GM23338 (cell line): ENCODE measurements around the gene TMED9. TPM values are rescaled to one million over a fixed set of nuclear protein-coding genes. Genes with fewer than 3 reads are reported as not detected.

Experiments
- ATAC-seq: fragments of 200-7000 bp; cut with Tn5 transposase; 3 replicates; pipeline ENCODE4 v1.9.1; 2020
- DNase-seq: peaks from one replicate; pipeline ENCODE4 v3.0.0-alpha.2; 2015; ENCODE audit warnings: low spot score
- H2AFZ ChIP-seq: fragments of 200-600 bp; sonication (generic); 2 replicates; pipeline ENCODE4 v1.8.0; 2016; ENCODE audit warnings: antibody characterized with exemption, mild to moderate bottlenecking, moderate library complexity
- H3F3A ChIP-seq: fragments of 200-600 bp; sonication (generic); replicated peaks from 2 replicates; pipeline ENCODE4 v1.8.0; 2017; ENCODE audit warnings: antibody characterized with exemption, mixed run types, low read depth
- H3K27ac ChIP-seq: fragments of 200-600 bp; sonication (generic); 2 replicates; pipeline ENCODE4 v1.6.1; 2016; ENCODE audit warnings: low read depth
- H3K27me3 ChIP-seq: fragments of 200-600 bp; sonication (generic); 2 replicates; pipeline ENCODE4 v1.8.0; 2016; ENCODE audit warnings: mild to moderate bottlenecking, mixed run types, moderate library complexity; ENCODE audit not compliant: insufficient read depth
- H3K36me3 ChIP-seq: fragments of 200-600 bp; sonication (generic); 2 replicates; pipeline ENCODE4 v1.8.0; 2016; ENCODE audit warnings: mild to moderate bottlenecking; ENCODE audit not compliant: insufficient read depth
- H3K4me1 ChIP-seq: fragments of 200-600 bp; sonication (generic); 2 replicates; pipeline ENCODE4 v1.8.0; 2016; ENCODE audit warnings: mild to moderate bottlenecking, moderate library complexity; ENCODE audit not compliant: insufficient read depth
- H3K4me2 ChIP-seq: fragments of 200-600 bp; sonication (generic); 2 replicates; pipeline ENCODE4 v1.7.1; 2017; ENCODE audit warnings: mixed run types
- H3K4me3 ChIP-seq: fragments of 200-600 bp; sonication (generic); 2 replicates; pipeline ENCODE4 v1.6.1; 2016; ENCODE audit warnings: mixed run types
- H3K79me2 ChIP-seq: fragments of 200-600 bp; sonication (generic); replicated peaks from 2 replicates; pipeline ENCODE4 v1.8.0; 2017; ENCODE audit warnings: mild to moderate bottlenecking; ENCODE audit not compliant: insufficient read depth
- H3K9me2 ChIP-seq: fragments of 200-600 bp; sonication (generic); 2 replicates; pipeline ENCODE4 v1.8.0; 2017; ENCODE audit not compliant: insufficient read depth
- H4K20me1 ChIP-seq: fragments of 200-600 bp; sonication (generic); replicated peaks from 2 replicates; pipeline ENCODE4 v1.8.0; 2017; ENCODE audit warnings: mild to moderate bottlenecking; ENCODE audit not compliant: insufficient read depth
- H3K27ac Mint-ChIP-seq: 2 replicates; pipeline ENCODE4 v1.8.0; 2020; ENCODE audit warnings: inconsistent platforms, mild to moderate bottlenecking, moderate library complexity, mixed read lengths
- H3K27me3 Mint-ChIP-seq: 3 replicates; pipeline ENCODE4 v1.8.0; 2022; ENCODE audit warnings: low read depth, mild to moderate bottlenecking, moderate library complexity, mixed read lengths, inconsistent platforms; ENCODE audit not compliant: insufficient read depth, poor library complexity
- H3K36me3 Mint-ChIP-seq: 3 replicates; pipeline ENCODE4 v1.8.0; 2021; ENCODE audit warnings: low read depth, mild to moderate bottlenecking, inconsistent platforms, moderate library complexity, mixed read lengths
- H3K4me1 Mint-ChIP-seq: 3 replicates; pipeline ENCODE4 v1.8.0; 2020; ENCODE audit warnings: mild to moderate bottlenecking, inconsistent platforms, mixed read lengths
- H3K4me3 Mint-ChIP-seq: 3 replicates; pipeline ENCODE4 v1.8.0; 2021; ENCODE audit warnings: moderate library complexity, mild to moderate bottlenecking, inconsistent platforms, mixed read lengths
- H3K9me3 Mint-ChIP-seq: 3 replicates; pipeline ENCODE4 v1.8.0; 2020; ENCODE audit warnings: moderate library complexity, mild to moderate bottlenecking, inconsistent platforms, mixed read lengths
- CREB1 ChIP-seq: fragments of 250-450 bp; sonication (Bioruptor Pico); IDR thresholded peaks from 2 replicates; pipeline ENCODE4 v1.5.0; 2020; ENCODE audit warnings: low read depth, mild to moderate bottlenecking, moderate library complexity
- EZH2phosphoT487 ChIP-seq: fragments of 200-600 bp; sonication (generic); IDR thresholded peaks from one replicate; pipeline ENCODE4 v1.8.1; 2018; ENCODE audit warnings: antibody characterized with exemption; ENCODE audit not compliant: unreplicated experiment
- POLR2AphosphoS5 ChIP-seq: IDR thresholded peaks from 2 replicates; pipeline ENCODE4 v1.6.1; 2016; ENCODE audit warnings: antibody characterized with exemption, low read depth
- STAT1 ChIP-seq: IDR thresholded peaks from one replicate; pipeline ENCODE4 v1.6.1; 2016; ENCODE audit warnings: antibody characterized with exemption; ENCODE audit not compliant: unreplicated experiment
- ZNF114 ChIP-seq: fragments of 250-450 bp; sonication (Bioruptor Pico); IDR thresholded peaks from 2 replicates; pipeline ENCODE4 v1.5.0; 2020; ENCODE audit warnings: mild to moderate bottlenecking, moderate library complexity
- polyA plus RNA-seq: library from polyadenylated mRNA; unstranded; fragments of >200 nt; fragmentation: Nextera tagmentation; extraction: Ambion mirVana; gene quantifications from 2 replicates; pipeline ENCODE4 v1.2.1, GENCODE V29; 2016
- total RNA-seq: library from RNA; depleted of rRNA; stranded (reverse); fragments of >200 nt; shearing (Covaris generic); gene quantifications from 2 replicates; pipeline ENCODE4 v1.2.3, GENCODE V29; 2014
- TF ChIP-seq, protein P1 (sequence below), 2 experiments: fragments of 200-600 bp in 1 of 2; sonication (generic) in 1 of 2; conservative IDR thresholded peaks; 2 replicates each; pipeline versions ENCODE4 v1.5.1 to v1.6.1; 2016 to 2017; ENCODE audit warnings: antibody characterized with exemption in 2 of 2, low read depth in 2 of 2, mild to moderate bottlenecking in 2 of 2, moderate library complexity in 1 of 2
- TF ChIP-seq, protein P2 (sequence below): fragments of 250-450 bp; sonication (Bioruptor Pico); IDR thresholded peaks from 2 replicates; pipeline ENCODE4 v1.5.0; 2020; ENCODE audit warnings: mild to moderate bottlenecking, moderate library complexity

TMED9 gene
- total and polyA plus RNA-seq, 2 experiments from 2014 or later = 77.2 to 130 TPM

DNA sequence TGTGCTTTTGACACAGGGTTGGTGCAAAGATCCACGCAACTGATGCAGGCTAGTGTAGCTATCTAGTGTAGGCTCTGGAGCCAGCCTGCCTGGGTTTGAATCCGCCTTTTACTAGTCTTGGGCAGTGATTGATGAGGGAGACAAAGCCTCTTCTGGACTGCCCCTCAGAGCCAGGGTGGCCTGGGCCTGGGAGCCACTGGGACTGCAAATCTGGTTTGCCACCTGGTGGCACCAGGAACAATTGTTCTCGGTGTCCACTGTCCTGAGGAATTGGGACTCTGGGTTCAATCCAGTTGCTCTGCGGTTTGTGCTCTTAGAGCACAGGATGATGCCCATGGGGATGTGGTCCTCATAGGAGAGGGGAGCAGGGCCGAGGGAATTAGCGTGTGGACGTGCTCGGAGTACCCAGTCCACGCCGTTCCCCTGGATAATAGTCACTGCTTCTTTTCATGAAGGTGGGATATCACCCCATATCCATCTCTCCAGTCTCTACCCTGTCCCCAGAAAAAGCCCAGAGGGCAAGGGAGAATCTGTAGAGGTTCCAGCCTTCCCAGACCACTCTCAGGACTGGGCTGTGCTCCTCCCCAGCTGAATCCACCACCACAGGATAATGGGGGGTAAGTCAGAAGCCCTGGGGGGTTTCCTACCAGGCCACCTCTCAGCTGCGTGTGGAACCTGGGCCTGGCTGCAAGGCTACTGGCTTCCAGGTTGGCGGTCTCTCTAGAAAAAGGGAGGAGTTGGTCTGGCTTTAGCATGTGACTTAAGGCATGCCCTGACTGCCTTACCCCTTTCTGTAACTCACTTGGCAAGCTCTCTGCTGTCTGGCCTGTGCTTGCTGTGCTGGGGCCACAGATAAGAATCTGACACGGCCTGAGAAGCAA is 9.8 kb downstream of the TMED9 start:
- H3K27me3 Mint-ChIP-seq = peaks cover 18% of the 10 kb centered on the region
- Histone ChIP-seq H4K20me1 (peaks cover 6% of the 10 kb centered on the region; the same call in 1 of the 2 replicates), H3F3A (peaks cover 16% of the 10 kb centered on the region; the same call in 1 of the 2 replicates), H3K79me2 (peaks cover 5% of the 10 kb centered on the region; the same call in 1 of the 2 replicates), H3K36me3 (no peaks in the 10 kb centered on the region), H3K4me2 (no peak overlapping the region), H3K4me1 (peaks cover 6% of the 10 kb centered on the region; the same call in 1 of the 2 replicates), H3K4me3 (no peak overlapping the region; the same call in 1 of the 2 replicates), H3K9me2 (no peaks in the 10 kb centered on the region), H3K27me3 (peaks cover 7% of the 10 kb centered on the region; the same call in 1 of the 2 replicates), H3K27ac (no peak overlapping the region), H2AFZ (no peak overlapping the region)
- H3K36me3 Mint-ChIP-seq = peaks cover 7% of the 10 kb centered on the region
- DNase-seq = no peak
- peaks cover under 1% of the 10 kb centered on the region; the same call in 1 of the 3 replicates for H3K9me3 Mint-ChIP-seq
- H3K4me1 Mint-ChIP-seq = peaks cover 14% of the 10 kb centered on the region
- H3K27ac Mint-ChIP-seq = no peak overlapping the region
- no peak for TF ChIP-seq POLR2AphosphoS5
- no peak for TF ChIP-seq CREB1 (CRISPR knock-in tag)
- TF ChIP-seq, protein P1, sequence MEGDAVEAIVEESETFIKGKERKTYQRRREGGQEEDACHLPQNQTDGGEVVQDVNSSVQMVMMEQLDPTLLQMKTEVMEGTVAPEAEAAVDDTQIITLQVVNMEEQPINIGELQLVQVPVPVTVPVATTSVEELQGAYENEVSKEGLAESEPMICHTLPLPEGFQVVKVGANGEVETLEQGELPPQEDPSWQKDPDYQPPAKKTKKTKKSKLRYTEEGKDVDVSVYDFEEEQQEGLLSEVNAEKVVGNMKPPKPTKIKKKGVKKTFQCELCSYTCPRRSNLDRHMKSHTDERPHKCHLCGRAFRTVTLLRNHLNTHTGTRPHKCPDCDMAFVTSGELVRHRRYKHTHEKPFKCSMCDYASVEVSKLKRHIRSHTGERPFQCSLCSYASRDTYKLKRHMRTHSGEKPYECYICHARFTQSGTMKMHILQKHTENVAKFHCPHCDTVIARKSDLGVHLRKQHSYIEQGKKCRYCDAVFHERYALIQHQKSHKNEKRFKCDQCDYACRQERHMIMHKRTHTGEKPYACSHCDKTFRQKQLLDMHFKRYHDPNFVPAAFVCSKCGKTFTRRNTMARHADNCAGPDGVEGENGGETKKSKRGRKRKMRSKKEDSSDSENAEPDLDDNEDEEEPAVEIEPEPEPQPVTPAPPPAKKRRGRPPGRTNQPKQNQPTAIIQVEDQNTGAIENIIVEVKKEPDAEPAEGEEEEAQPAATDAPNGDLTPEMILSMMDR (conservative IDR thresholded peaks at IDR 0.05; ENCODE audit: low read depth in 2 of 2) = peak in 1 of 2 experiments; percentile 29; a peak in 2 of 4 replicates
- H3K4me3 Mint-ChIP-seq = peak overlapping the region; percentile 91
- ATAC-seq = no peak

- H3K4me2 ChIP-seq = no peak overlapping the region
- peaks cover 11% of the 10 kb centered on the region; the same call in 1 of the 2 replicates for H3K4me1 ChIP-seq
- Mint-ChIP-seq H3K36me3 (peaks cover 8% of the 10 kb centered on the region; the same call in 1 of the 3 replicates), H3K4me1 (peaks cover 19% of the 10 kb centered on the region), H3K27me3 (peaks cover 17% of the 10 kb centered on the region), H3K27ac (no peak overlapping the region; the same call in 1 of the 2 replicates), H3K9me3 (peaks cover 2% of the 10 kb centered on the region; the same call in 1 of the 3 replicates), H3K4me3 (no peak overlapping the region)
- H2AFZ ChIP-seq = no peak overlapping the region
- no peak overlapping the region for H3K4me3 ChIP-seq
- no peak overlapping the region for H3K27ac ChIP-seq
- H4K20me1 ChIP-seq = peaks cover 6% of the 10 kb centered on the region; the same call in 1 of the 2 replicates
- H3K36me3 ChIP-seq = no peaks in the 10 kb centered on the region
- peaks cover 15% of the 10 kb centered on the region; the same call in 1 of the 2 replicates for H3F3A ChIP-seq
- peaks cover 7% of the 10 kb centered on the region; the same call in 1 of the 2 replicates for H3K27me3 ChIP-seq
- peaks cover 5% of the 10 kb centered on the region; the same call in 1 of the 2 replicates for H3K79me2 ChIP-seq
- DNase-seq = no peak
- no peak for ATAC-seq
- H3K9me2 ChIP-seq = no peaks in the 10 kb centered on the region
- TF ChIP-seq POLR2AphosphoS5 (no peak), ZNF114 (CRISPR knock-in tag) (no peak), EZH2phosphoT487 (no peak), STAT1 (no peak), CREB1 (CRISPR knock-in tag) (no peak)
- TF ChIP-seq, protein P2, sequence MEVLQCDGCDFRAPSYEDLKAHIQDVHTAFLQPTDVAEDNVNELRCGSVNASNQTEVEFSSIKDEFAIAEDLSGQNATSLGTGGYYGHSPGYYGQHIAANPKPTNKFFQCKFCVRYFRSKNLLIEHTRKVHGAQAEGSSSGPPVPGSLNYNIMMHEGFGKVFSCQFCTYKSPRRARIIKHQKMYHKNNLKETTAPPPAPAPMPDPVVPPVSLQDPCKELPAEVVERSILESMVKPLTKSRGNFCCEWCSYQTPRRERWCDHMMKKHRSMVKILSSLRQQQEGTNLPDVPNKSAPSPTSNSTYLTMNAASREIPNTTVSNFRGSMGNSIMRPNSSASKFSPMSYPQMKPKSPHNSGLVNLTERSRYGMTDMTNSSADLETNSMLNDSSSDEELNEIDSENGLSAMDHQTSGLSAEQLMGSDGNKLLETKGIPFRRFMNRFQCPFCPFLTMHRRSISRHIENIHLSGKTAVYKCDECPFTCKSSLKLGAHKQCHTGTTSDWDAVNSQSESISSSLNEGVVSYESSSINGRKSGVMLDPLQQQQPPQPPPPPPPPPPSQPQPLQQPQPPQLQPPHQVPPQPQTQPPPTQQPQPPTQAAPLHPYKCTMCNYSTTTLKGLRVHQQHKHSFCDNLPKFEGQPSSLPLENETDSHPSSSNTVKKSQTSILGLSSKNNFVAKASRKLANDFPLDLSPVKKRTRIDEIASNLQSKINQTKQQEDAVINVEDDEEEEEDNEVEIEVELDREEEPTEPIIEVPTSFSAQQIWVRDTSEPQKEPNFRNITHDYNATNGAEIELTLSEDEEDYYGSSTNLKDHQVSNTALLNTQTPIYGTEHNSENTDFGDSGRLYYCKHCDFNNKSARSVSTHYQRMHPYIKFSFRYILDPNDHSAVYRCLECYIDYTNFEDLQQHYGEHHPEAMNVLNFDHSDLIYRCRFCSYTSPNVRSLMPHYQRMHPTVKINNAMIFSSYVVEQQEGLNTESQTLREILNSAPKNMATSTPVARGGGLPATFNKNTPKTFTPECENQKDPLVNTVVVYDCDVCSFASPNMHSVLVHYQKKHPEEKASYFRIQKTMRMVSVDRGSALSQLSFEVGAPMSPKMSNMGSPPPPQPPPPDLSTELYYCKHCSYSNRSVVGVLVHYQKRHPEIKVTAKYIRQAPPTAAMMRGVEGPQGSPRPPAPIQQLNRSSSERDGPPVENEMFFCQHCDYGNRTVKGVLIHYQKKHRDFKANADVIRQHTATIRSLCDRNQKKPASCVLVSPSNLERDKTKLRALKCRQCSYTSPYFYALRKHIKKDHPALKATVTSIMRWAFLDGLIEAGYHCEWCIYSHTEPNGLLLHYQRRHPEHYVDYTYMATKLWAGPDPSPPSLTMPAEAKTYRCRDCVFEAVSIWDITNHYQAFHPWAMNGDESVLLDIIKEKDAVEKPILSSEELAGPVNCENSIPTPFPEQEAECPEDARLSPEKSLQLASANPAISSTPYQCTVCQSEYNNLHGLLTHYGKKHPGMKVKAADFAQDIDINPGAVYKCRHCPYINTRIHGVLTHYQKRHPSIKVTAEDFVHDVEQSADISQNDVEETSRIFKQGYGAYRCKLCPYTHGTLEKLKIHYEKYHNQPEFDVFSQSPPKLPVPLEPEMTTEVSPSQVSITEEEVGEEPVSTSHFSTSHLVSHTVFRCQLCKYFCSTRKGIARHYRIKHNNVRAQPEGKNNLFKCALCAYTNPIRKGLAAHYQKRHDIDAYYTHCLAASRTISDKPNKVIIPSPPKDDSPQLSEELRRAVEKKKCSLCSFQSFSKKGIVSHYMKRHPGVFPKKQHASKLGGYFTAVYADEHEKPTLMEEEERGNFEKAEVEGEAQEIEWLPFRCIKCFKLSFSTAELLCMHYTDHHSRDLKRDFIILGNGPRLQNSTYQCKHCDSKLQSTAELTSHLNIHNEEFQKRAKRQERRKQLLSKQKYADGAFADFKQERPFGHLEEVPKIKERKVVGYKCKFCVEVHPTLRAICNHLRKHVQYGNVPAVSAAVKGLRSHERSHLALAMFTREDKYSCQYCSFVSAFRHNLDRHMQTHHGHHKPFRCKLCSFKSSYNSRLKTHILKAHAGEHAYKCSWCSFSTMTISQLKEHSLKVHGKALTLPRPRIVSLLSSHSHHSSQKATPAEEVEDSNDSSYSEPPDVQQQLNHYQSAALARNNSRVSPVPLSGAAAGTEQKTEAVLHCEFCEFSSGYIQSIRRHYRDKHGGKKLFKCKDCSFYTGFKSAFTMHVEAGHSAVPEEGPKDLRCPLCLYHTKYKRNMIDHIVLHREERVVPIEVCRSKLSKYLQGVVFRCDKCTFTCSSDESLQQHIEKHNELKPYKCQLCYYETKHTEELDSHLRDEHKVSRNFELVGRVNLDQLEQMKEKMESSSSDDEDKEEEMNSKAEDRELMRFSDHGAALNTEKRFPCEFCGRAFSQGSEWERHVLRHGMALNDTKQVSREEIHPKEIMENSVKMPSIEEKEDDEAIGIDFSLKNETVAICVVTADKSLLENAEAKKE = no peak
Observed at GRCh38 chr5:177602458-177602830, 10.4 kb downstream of the TMED9 start.
